T-cell (primary cell): ENCODE measurements around the gene MCEE. TPM values are rescaled to one million over a fixed set of nuclear protein-coding genes. Genes with fewer than 3 reads are reported as not detected.

Experiments used
- ATAC-seq, 4 experiments: fragments of 200-7000 bp in 3 of 4; fragments of 150-1000 bp in 1 of 4; cut with Tn5 transposase; replicated peaks in 1 of 4; 1 replicate in 3 of 4; 2 replicates in 1 of 4; pipeline ENCODE4 v1.10.0; 2021; ENCODE audit warnings: moderate library complexity in 3 of 4, mild to moderate bottlenecking in 2 of 4, moderate number of reproducible peaks in 1 of 4
- CTCF ChIA-PET, 2 donors: fragments of 300-600 bp; sonication (Branson Sonifier 250); formaldehyde crosslinking; loops; one replicate each; lab custom pipeline; 2022; ENCODE audit warnings: antibody characterized with exemption in 2 of 2; lab: Charles Lee
- POLR2A ChIA-PET, 2 donors: fragments of 300-600 bp; sonication (Branson Sonifier 250); formaldehyde crosslinking; loops; one replicate each; lab custom pipeline; 2022; ENCODE audit warnings: antibody characterized with exemption in 2 of 2; lab: Charles Lee
- DNase-seq, 35 experiments: peaks; one replicate each; pipeline versions ENCODE4 v3.0.0 to v3.0.0-alpha.2; 2013 to 2023
- H3K27ac ChIP-seq: one replicate; pipeline ENCODE4 v1.5.1; 2013; ENCODE audit warnings: low read length
- H3K27me3 ChIP-seq, 2 experiments: replicated peaks in 1 of 2; 1 replicate in 1 of 2; 2 replicates in 1 of 2; pipeline versions ENCODE4 v1.6.1 to v1.7.0; 2013; ENCODE audit warnings: low read length in 1 of 2, mixed read lengths in 1 of 2; ENCODE audit not compliant: control insufficient read depth in 2 of 2, insufficient read depth in 2 of 2; ENCODE audit errors: extremely low read depth in 1 of 2
- H3K36me3 ChIP-seq, 2 donors: 1 replicate in 1 of 2; 2 replicates in 1 of 2; pipeline versions ENCODE4 v1.6.1 to v1.7.0; 2013; ENCODE audit warnings: low read length in 1 of 2; ENCODE audit not compliant: control insufficient read depth in 2 of 2, insufficient read depth in 1 of 2; ENCODE audit errors: extremely low read depth in 1 of 2
- H3K4me1 ChIP-seq, 2 experiments: 1 replicate in 1 of 2; 2 replicates in 1 of 2; pipeline versions ENCODE4 v1.6.1 to v1.7.0; 2013; ENCODE audit warnings: low read length in 2 of 2, mixed read lengths in 1 of 2; ENCODE audit not compliant: insufficient read depth in 2 of 2, control insufficient read depth in 1 of 2; ENCODE audit errors: extremely low read depth in 1 of 2
- H3K4me3 ChIP-seq, 2 donors: 1 replicate in 1 of 2; 2 replicates in 1 of 2; pipeline versions ENCODE4 v1.5.1 to v1.7.0; 2013; ENCODE audit warnings: mild to moderate bottlenecking in 2 of 2, low read length in 1 of 2, moderate library complexity in 1 of 2; ENCODE audit not compliant: control insufficient read depth in 1 of 2; ENCODE audit errors: extremely low read depth in 1 of 2
- H3K9me3 ChIP-seq: 2 replicates; pipeline ENCODE4 v1.7.0; 2013
- H3K27ac Mint-ChIP-seq, 2 donors: one replicate each; pipeline ENCODE4 v1.8.0; 2020 to 2021; ENCODE audit warnings: mild to moderate bottlenecking in 2 of 2, mixed read lengths in 2 of 2
- H3K27me3 Mint-ChIP-seq, 2 donors: one replicate each; pipeline ENCODE4 v1.8.0; 2021 to 2022; ENCODE audit warnings: mixed read lengths in 2 of 2
- H3K36me3 Mint-ChIP-seq: one replicate; pipeline ENCODE4 v1.8.0; 2021; ENCODE audit warnings: mixed read lengths
- H3K4me1 Mint-ChIP-seq, 3 donors: one replicate each; pipeline ENCODE4 v1.8.0; 2020 to 2022; ENCODE audit warnings: mixed read lengths in 3 of 3, mild to moderate bottlenecking in 1 of 3
- H3K4me3 Mint-ChIP-seq, 3 donors: one replicate each; pipeline ENCODE4 v1.8.0; 2020 to 2022; ENCODE audit warnings: mild to moderate bottlenecking in 3 of 3, mixed read lengths in 3 of 3, moderate library complexity in 3 of 3
- H3K9me3 Mint-ChIP-seq, 3 donors: one replicate each; pipeline ENCODE4 v1.8.0; 2020 to 2022; ENCODE audit warnings: mixed read lengths in 3 of 3
- WGBS: methylation state at CpG from one replicate; pipeline ENCODE4 v1.1.5; 2013; ENCODE audit warnings: missing lambda C conversion rate; ENCODE audit not compliant: insufficient coverage; 5-methylcytosine and 5-hydroxymethylcytosine counted together
- total RNA-seq, 35 experiments: library from RNA in 6 of 35; stranded (reverse) in 6 of 35; fragments of 120-200 nt in 1 of 35; gene quantifications; one replicate each; pipeline versions ENCODE4 v1.2.1 to v1.2.4 and lab custom pipeline; 2013 to 2026

MCEE gene
- total RNA-seq, 5 donors from 2014 or later (not counting 1 experiment from before 2014, with no cell fraction given), result 13.7 to 22.4 (median 19.5) TPM

DNA sequence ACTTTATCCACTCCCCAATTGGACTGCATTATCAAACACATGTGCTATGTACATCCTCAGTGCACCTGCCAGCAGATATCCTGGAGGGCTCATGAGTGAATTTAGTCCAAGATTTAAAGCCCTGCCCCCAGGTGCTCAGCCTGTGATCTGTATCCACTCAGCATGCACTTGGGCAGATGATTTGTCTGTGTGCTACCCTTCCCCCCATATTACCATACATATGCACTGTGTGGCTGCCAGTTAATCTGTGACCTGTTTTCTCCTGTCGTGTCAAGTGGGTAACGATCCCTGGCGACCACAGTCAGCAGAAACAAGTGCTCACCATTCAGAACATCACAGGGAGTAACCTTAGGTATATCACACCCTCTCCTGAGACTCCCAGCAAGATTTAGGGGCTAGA lies 51.4 kb downstream of the MCEE start:
- no peak for DNase-seq
- H3K36me3 ChIP-seq, result peaks cover 20 to 44% of the 10 kb centered on the region in 2 donors
- 81% methylated on average over 3 of the region's 3 CpGs for WGBS

DNA sequence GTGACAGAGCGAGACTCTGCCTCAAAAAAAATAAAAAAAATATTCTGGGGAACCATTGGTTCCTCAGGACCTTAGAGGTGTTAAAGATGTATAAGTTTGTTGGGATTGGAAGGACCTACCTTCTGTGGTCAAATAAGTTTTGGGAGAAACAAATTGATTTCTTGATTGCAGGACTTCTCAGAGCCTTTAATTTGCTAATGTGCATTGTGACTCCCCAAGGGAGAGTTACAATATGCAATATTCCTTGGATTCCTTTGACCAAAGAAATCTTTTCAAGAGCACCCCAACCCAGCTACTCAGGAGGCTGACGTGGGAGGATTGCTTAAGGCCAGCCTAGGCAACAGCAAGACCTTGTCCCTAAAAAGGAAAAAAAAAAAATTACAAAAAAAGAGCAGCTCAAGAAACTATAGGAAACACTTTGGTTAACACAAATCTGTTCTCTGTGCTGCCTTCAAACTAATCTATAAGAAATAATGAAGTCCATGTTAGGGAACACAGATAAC lies 55.1 kb downstream of the MCEE start:
- H3K27ac ChIP-seq, result no peak overlapping the region
- peaks cover 50% of the 10 kb centered on the region for H3K36me3 Mint-ChIP-seq
- H3K27me3 ChIP-seq, result no peaks in the 10 kb centered on the region
- peaks cover 44 to 46% (median 44%) of the 10 kb centered on the region in 3 donors for H3K4me1 Mint-ChIP-seq
- ATAC-seq (no peak), DNase-seq (no peak)
- peaks cover 20 to 58% of the 10 kb centered on the region in 2 donors for H3K36me3 ChIP-seq
- POLR2A ChIA-PET, result no interaction called here
- no peaks in the 10 kb centered on the region for H3K9me3 Mint-ChIP-seq
- CTCF ChIA-PET, result interaction anchor here in 1 of 2 donors (0.6 kb wide), 1 partner anchor 55 kb away, joined by 3 read pairs; no protein-coding TSS in a partner anchor
- H3K4me3 Mint-ChIP-seq, result no peak overlapping the region
- no CpG with 5 or more reads among the region's 2 CpGs for WGBS
- peaks cover 19 to 37% of the 10 kb centered on the region in 2 experiments for H3K4me1 ChIP-seq
- no peak overlapping the region for H3K4me3 ChIP-seq
- no peaks in the 10 kb centered on the region for H3K9me3 ChIP-seq
- H3K27ac Mint-ChIP-seq, result no peak overlapping the region
- H3K27me3 Mint-ChIP-seq, result no peaks in the 10 kb centered on the region

More for the DNA sequence above, 51.4 kb downstream of the MCEE start:
- Mint-ChIP-seq H3K4me1 (peaks cover 8 to 19% (median 15%) of the 10 kb centered on the region in 3 donors), H3K4me3 (no peak overlapping the region), H3K36me3 (peaks cover 33% of the 10 kb centered on the region), H3K27me3 (no peaks in the 10 kb centered on the region), H3K9me3 (no peaks in the 10 kb centered on the region), H3K27ac (no peak overlapping the region)
- H3K9me3 ChIP-seq, result no peaks in the 10 kb centered on the region
- POLR2A ChIA-PET, result interaction anchor here in 1 of 2 donors (0.6 kb wide), 1 partner anchor 10 kb away, joined by 3 read pairs; the partner anchor contains the start of gene NAGK
- H3K27ac ChIP-seq, result no peak overlapping the region
- no peaks in the 10 kb centered on the region for H3K27me3 ChIP-seq
- peaks cover 2 to 3% of the 10 kb centered on the region in 2 experiments for H3K4me1 ChIP-seq
- CTCF ChIA-PET, result no interaction called here
- H3K4me3 ChIP-seq, result no peak overlapping the region
- no peak for ATAC-seq

DNA sequence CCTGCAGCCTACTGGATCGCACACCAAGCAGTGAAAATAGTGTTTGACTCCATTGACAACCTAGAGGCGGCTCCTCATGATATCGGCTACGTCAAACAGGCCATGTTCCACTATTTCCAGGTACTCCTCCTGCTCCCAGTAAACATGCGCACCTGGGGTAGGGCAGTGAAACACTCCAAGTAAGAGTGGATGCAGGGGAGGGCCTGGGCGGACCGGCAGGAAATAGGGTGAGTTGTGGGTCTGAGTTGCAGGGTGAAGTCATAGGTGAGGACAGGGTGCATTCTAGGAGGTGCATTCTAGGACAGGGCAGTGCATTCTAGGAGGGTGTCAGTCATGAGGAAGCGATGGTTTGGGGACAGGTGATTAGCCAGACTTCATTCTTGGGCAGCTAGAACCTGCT lies 56.6 kb downstream of the MCEE start:
- POLR2A ChIA-PET, result no interaction called here
- Mint-ChIP-seq H3K36me3 (peaks cover 45% of the 10 kb centered on the region), H3K4me1 (peaks cover 55 to 60% (median 56%) of the 10 kb centered on the region in 3 donors), H3K4me3 (peak overlapping the region in 1 of 3 donors; percentile 96), H3K27ac (peak overlapping the region; percentile 98 to 100), H3K27me3 (no peaks in the 10 kb centered on the region), H3K9me3 (no peaks in the 10 kb centered on the region)
- H3K9me3 ChIP-seq, result no peaks in the 10 kb centered on the region
- DNase-seq, result no peak
- H3K27ac ChIP-seq, result peak overlapping the region; percentile 83
- no peaks in the 10 kb centered on the region for H3K27me3 ChIP-seq
- no peak for ATAC-seq
- WGBS, result 88% methylated on average over 4 of the region's 8 CpGs
- CTCF ChIA-PET, result no interaction called here
- peaks cover 28 to 50% of the 10 kb centered on the region in 2 experiments for H3K4me1 ChIP-seq
- H3K36me3 ChIP-seq, result peaks cover 20 to 51% of the 10 kb centered on the region in 2 donors
- no peak overlapping the region for H3K4me3 ChIP-seq

DNA sequence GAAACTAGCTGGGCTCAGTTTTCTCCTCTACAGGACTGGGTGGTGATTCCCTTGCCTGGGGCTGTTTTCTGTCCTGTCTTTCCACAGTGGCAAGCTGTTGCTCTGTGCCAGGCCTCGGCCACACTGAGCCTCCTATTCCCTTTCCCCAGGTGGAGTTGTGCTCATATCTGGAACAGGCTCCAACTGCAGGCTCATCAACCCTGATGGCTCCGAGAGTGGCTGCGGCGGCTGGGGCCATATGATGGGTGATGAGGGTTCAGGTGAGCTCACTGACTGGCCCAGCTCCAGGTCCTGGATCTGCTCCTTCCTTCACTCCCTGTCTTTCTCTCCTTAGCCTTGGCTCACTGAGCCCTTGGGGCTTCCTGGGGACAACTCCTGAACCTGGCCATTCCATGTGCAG lies 57.5 kb downstream of the MCEE start:
- H3K9me3 Mint-ChIP-seq, result no peaks in the 10 kb centered on the region
- H3K27ac ChIP-seq, result peak overlapping the region; percentile 83
- H3K27me3 Mint-ChIP-seq, result no peaks in the 10 kb centered on the region
- peak overlapping the region in 2 of 3 donors; percentile 69 to 96 for H3K4me3 Mint-ChIP-seq
- WGBS, result 100% methylated on average over 3 of the region's 4 CpGs
- ChIA-PET POLR2A (no interaction called here), CTCF (interaction anchor here in 1 of 2 donors (0.9 kb wide), 1 partner anchor 13 kb away, joined by 3 read pairs; no protein-coding TSS in a partner anchor)
- ATAC-seq, result no peak
- H3K27ac Mint-ChIP-seq, result peak overlapping the region; percentile 98 to 100
- no peaks in the 10 kb centered on the region for H3K27me3 ChIP-seq
- no peak for DNase-seq
- peaks cover 61 to 67% (median 66%) of the 10 kb centered on the region in 3 donors for H3K4me1 Mint-ChIP-seq
- peaks cover 30 to 55% of the 10 kb centered on the region in 2 experiments for H3K4me1 ChIP-seq
- H3K4me3 ChIP-seq, result no peak overlapping the region
- peaks cover 40% of the 10 kb centered on the region for H3K36me3 Mint-ChIP-seq
- peaks cover 10 to 41% of the 10 kb centered on the region in 2 donors for H3K36me3 ChIP-seq
- no peaks in the 10 kb centered on the region for H3K9me3 ChIP-seq

DNA sequence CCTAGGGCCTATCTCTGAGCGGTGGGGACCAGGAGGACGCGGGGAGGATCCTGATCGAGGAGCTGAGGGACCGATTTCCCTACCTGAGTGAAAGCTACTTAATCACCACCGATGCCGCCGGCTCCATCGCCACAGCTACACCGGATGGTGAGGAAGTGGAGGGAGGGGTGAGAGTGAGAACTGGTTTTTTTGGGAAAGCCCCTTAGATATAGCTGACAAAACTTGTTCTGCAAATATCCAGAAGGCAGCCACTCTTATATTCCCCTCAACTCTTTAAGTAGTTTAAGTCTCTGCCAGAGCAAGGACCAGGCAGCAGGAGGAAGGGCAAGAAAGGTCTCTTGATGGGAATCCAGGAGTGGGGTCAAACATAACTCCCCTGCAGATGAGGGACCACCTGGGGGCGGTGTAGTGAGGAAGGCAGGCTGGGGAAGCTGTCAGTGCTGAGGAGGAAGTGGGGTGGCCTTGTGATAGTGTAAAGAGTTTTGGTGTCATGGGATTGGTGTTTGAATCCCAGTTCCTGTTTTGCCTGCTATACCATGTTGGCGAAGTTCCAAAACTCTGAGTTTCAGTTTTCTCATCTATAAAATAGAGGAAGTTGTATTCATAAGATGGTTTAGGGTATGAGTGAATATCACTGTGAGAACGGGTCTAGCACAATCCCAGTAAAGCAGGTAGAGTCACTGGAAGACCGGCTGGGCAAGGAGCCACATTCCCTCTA lies 58.2 kb downstream of the MCEE start:
- H3K36me3 ChIP-seq, result peaks cover 7 to 37% of the 10 kb centered on the region in 2 donors
- CTCF ChIA-PET, result interaction anchor here (0.7 to 1.9 kb wide), 5 partner anchors 10 to 390 kb away, joined by 3 to 9 read pairs (median 3); partner anchors contain the start of genes MCEE (in 1 of the 2) and MPHOSPH10 (in 1 of the 2)
- Mint-ChIP-seq H3K4me3 (peak overlapping the region; percentile 62 to 96 (median 69)), H3K9me3 (no peaks in the 10 kb centered on the region), H3K27ac (peak overlapping the region; percentile 98 to 100), H3K27me3 (no peaks in the 10 kb centered on the region), H3K4me1 (peaks cover 65 to 73% (median 72%) of the 10 kb centered on the region in 3 donors), H3K36me3 (peaks cover 35% of the 10 kb centered on the region)
- H3K27me3 ChIP-seq, result no peaks in the 10 kb centered on the region
- H3K4me3 ChIP-seq, result peak overlapping the region in 1 of 2 donors; percentile 15
- peaks cover 30 to 57% of the 10 kb centered on the region in 2 experiments for H3K4me1 ChIP-seq
- DNase-seq (peak; percentile 7 to 79 (median 55)), ATAC-seq (peak in 1 of 4 experiments; percentile 35)
- WGBS, result 11% methylated on average over 1 of the region's 14 CpGs
- no peaks in the 10 kb centered on the region for H3K9me3 ChIP-seq
- peak overlapping the region; percentile 83 for H3K27ac ChIP-seq
- POLR2A ChIA-PET, result interaction anchor here (0.5 to 1.4 kb wide), 3 partner anchors 59 to 1013 kb away, joined by 3 to 5 read pairs (median 4); partner anchors contain the start of gene MPHOSPH10 (in 1 of the 2)
